Liver (tissue), 9 donors: ENCODE measurements around the gene TMEM218. TPM values are rescaled to one million over a fixed set of nuclear protein-coding genes. Genes with fewer than 3 reads are reported as not detected.

Experiments used
- DNase-seq: peaks from one replicate; pipeline ENCODE4 v3.0.0-alpha.2; 2017; ENCODE audit warnings: low spot score
- H3K27ac ChIP-seq, 2 donors: one replicate each; pipeline ENCODE4 v1.7.0; 2013; ENCODE audit warnings: inconsistent platforms in 2 of 2, low read length in 2 of 2, control low read depth in 1 of 2, low read depth in 1 of 2, mild to moderate bottlenecking in 1 of 2
- H3K27me3 ChIP-seq, 4 donors: one replicate each; pipeline versions ENCODE4 v1.6.1 to v1.7.0; 2013; ENCODE audit warnings: low read length in 3 of 4, inconsistent platforms in 1 of 4, mild to moderate bottlenecking in 1 of 4, moderate library complexity in 1 of 4; ENCODE audit not compliant: control insufficient read depth in 4 of 4, insufficient read depth in 4 of 4
- H3K36me3 ChIP-seq, 4 donors: one replicate each; pipeline versions ENCODE4 v1.6.1 to v1.7.0; 2013; ENCODE audit warnings: low read length in 3 of 4, mild to moderate bottlenecking in 3 of 4, low read depth in 1 of 4, moderate library complexity in 1 of 4; ENCODE audit not compliant: control insufficient read depth in 4 of 4, insufficient read depth in 3 of 4
- H3K4me1 ChIP-seq, 4 donors: one replicate each; pipeline versions ENCODE4 v1.6.1 to v1.7.0; 2013; ENCODE audit warnings: low read length in 3 of 4, mild to moderate bottlenecking in 3 of 4, moderate library complexity in 1 of 4; ENCODE audit not compliant: control insufficient read depth in 4 of 4, insufficient read depth in 4 of 4
- H3K4me3 ChIP-seq, 3 donors: one replicate each; pipeline versions ENCODE4 v1.6.1 to v1.7.0; 2013; ENCODE audit warnings: low read length in 3 of 3, control low read depth in 1 of 3, low read depth in 1 of 3, mild to moderate bottlenecking in 1 of 3
- H3K9ac ChIP-seq, 2 donors: one replicate each; pipeline ENCODE4 v1.7.0; 2013; ENCODE audit warnings: low read length in 2 of 2, mild to moderate bottlenecking in 2 of 2, moderate library complexity in 2 of 2, control low read depth in 1 of 2, low read depth in 1 of 2
- H3K9me3 ChIP-seq, 4 donors: one replicate each; pipeline versions ENCODE4 v1.6.1 to v1.7.0; 2013; ENCODE audit warnings: low read length in 3 of 4; ENCODE audit not compliant: control insufficient read depth in 4 of 4
- ATF3 ChIP-seq: IDR thresholded peaks from 2 replicates; pipeline ENCODE4 v1.6.1; 2016; ENCODE audit warnings: antibody characterized with exemption
- CTCF ChIP-seq: fragments of 150-350 bp; IDR thresholded peaks from 2 replicates; pipeline ENCODE4 v1.5.1; 2017; ENCODE audit warnings: improper control_type of control experiment, low read depth, low read length; ENCODE audit not compliant: missing input control
- EGR1 ChIP-seq, 2 donors: IDR thresholded peaks; 2 replicates each; pipeline ENCODE4 v1.6.1; 2016 to 2018; ENCODE audit warnings: antibody characterized with exemption in 2 of 2, low read depth in 2 of 2
- FOXA1 ChIP-seq: IDR thresholded peaks from 2 replicates; pipeline ENCODE4 v1.6.1; 2016; ENCODE audit warnings: antibody characterized with exemption
- FOXA2 ChIP-seq: IDR thresholded peaks from 2 replicates; pipeline ENCODE4 v1.6.1; 2016; ENCODE audit warnings: antibody characterized with exemption
- GABPA ChIP-seq, 2 donors: IDR thresholded peaks in 1 of 2; conservative IDR thresholded peaks in 1 of 2; 2 replicates each; pipeline ENCODE4 v1.6.1; 2016; ENCODE audit warnings: antibody characterized with exemption in 2 of 2, mild to moderate bottlenecking in 1 of 2, moderate library complexity in 1 of 2
- HNF4G ChIP-seq: IDR thresholded peaks from 2 replicates; pipeline ENCODE4 v1.6.1; 2016; ENCODE audit warnings: antibody characterized with exemption
- NR2F2 ChIP-seq: IDR thresholded peaks from 2 replicates; pipeline ENCODE4 v1.6.1; 2016; ENCODE audit warnings: antibody characterized with exemption
- REST ChIP-seq: IDR thresholded peaks from 2 replicates; pipeline ENCODE4 v1.6.1; 2016; ENCODE audit warnings: antibody characterized with exemption, mild to moderate bottlenecking
- TAF1 ChIP-seq: conservative IDR thresholded peaks from 2 replicates; pipeline ENCODE4 v1.6.1; 2016; ENCODE audit warnings: antibody characterized with exemption, mild to moderate bottlenecking
- YY1 ChIP-seq: IDR thresholded peaks from 2 replicates; pipeline ENCODE4 v1.6.1; 2016; ENCODE audit warnings: antibody characterized with exemption, mild to moderate bottlenecking
- ZBTB33 ChIP-seq: IDR thresholded peaks from 2 replicates; pipeline ENCODE4 v1.6.1; 2016; ENCODE audit warnings: antibody characterized with exemption
- WGBS: extraction: QIAGEN DNeasy Blood & Tissue Kit; methylation state at CpG from one replicate; pipeline ENCODE4 v1.1.7; 2013; 5-methylcytosine and 5-hydroxymethylcytosine counted together
- polyA plus RNA-seq, 2 donors: library from polyadenylated mRNA; stranded (reverse) in 1 of 2; unstranded in 1 of 2; fragments of 200-250 nt in 1 of 2; fragments of >200 nt in 1 of 2; fragmentation: Nextera tagmentation in 1 of 2; extraction: Ambion mirVana in 1 of 2; gene quantifications; one replicate each; pipeline versions ENCODE4 v1.2.1 to v1.2.3, GENCODE V29; 2013 to 2015
- total RNA-seq, 2 donors: library from RNA; depleted of rRNA; stranded (reverse); fragments of >200 nt; gene quantifications; one replicate each; pipeline ENCODE4 v1.2.3, GENCODE V29; 2014
- TF ChIP-seq, protein P1 (sequence below): IDR thresholded peaks from 2 replicates; pipeline ENCODE4 v1.6.1; 2016; ENCODE audit warnings: antibody characterized with exemption
- donor health status: healthy.
- donor health status: healthy.
- donor health status: healthy.
- donor health status: healthy.
- donor health status: healthy.

TMEM218 gene
- total and polyA plus RNA-seq, 4 donors = 11.1 to 16.4 (median 14.1) TPM

DNA sequence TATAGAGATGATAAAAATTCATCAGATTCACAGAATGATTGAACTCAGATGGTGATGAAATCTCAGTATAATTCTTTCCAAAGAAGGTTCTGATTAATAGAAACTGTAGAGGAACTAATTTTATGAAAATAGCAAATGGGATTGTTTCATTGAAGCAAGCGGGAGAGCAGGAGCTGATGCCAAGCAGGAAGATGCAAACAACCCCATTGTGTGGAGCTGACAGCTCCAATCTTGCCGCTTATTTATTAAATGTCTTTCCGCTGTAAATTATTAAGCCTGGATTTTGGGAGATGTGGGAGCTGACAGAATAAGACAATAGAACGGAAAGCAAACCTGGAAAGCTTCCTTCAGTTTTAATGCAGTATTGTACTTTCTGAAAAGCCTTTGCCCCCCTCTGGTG lies 6.0 kb upstream of the TMEM218 start:
- Histone ChIP-seq H3K9me3 (no peaks in the 10 kb centered on the region), H3K4me1 (no peaks in the 10 kb centered on the region), H3K27me3 (no peaks in the 10 kb centered on the region), H3K36me3 (no peaks in the 10 kb centered on the region), H3K27ac (no peak overlapping the region), H3K9ac (no peak overlapping the region), H3K4me3 (no peak overlapping the region)
- TF ChIP-seq, protein P1, sequence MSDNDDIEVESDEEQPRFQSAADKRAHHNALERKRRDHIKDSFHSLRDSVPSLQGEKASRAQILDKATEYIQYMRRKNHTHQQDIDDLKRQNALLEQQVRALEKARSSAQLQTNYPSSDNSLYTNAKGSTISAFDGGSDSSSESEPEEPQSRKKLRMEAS = no peak
- DNase-seq = no peak
- WGBS = 82% methylated on average over 4 of the region's 4 CpGs

- no peak overlapping the region for H3K9ac ChIP-seq
- no peak for DNase-seq
- H3K4me3 ChIP-seq = no peak overlapping the region
- no peaks in the 10 kb centered on the region for H3K9me3 ChIP-seq
- no peak for TF ChIP-seq YY1
- no peak for TF ChIP-seq REST
- no peak for TF ChIP-seq GABPA (IDR thresholded peaks at IDR 0.05 in 1 of 2, conservative IDR thresholded peaks at IDR 0.05 in 1 of 2)
- TF ChIP-seq HNF4G = no peak
- no peak for TF ChIP-seq ATF3
- TF ChIP-seq, protein P1 = no peak
- TF ChIP-seq TAF1 = no peak
- TF ChIP-seq FOXA1 = no peak
- no peak for TF ChIP-seq NR2F2
- TF ChIP-seq FOXA2 = no peak
- no peak for TF ChIP-seq CTCF
- no peak for TF ChIP-seq EGR1 (IDR thresholded peaks at IDR 0.05; ENCODE audit: low read depth in 2 of 2)
- TF ChIP-seq ZBTB33 = no peak
- peaks cover 3 to 14% (median 12%) of the 10 kb centered on the region in 4 donors for H3K4me1 ChIP-seq
- no peak overlapping the region for H3K27ac ChIP-seq
- H3K27me3 ChIP-seq = no peaks in the 10 kb centered on the region
- H3K36me3 ChIP-seq = no peaks in the 10 kb centered on the region
- 73% methylated on average over 8 of the region's 8 CpGs for WGBS
Measured at GRCh38 chr11:125114518-125114917, 3.1 kb upstream of the TMEM218 start.
